SK-N-SH (cell line): ENCODE measurements around the gene PPP2R3B. TPM values are rescaled to one million over a fixed set of nuclear protein-coding genes. Genes with fewer than 3 reads are reported as not detected.

Experiments
- CTCF ChIA-PET: fragments of 300-600, 350-600 bp; formaldehyde crosslinking; extraction: SDS; loops from one replicate; lab custom pipeline; 2021; lab: Yijun Ruan, JAX
- POLR2A ChIA-PET: fragments of 350-600 bp; sonication (Branson Sonifier 250); formaldehyde crosslinking; extraction: SDS; loops from one replicate; lab custom pipeline; 2020; ENCODE audit warnings: antibody characterized with exemption, inconsistent platforms; lab: Yijun Ruan, JAX
- DNase-seq: peaks from one replicate; pipeline ENCODE4 v3.0.0; 2012
- H2AFZ ChIP-seq: fragments of 200-600 bp; sonication (generic); 2 replicates; pipeline ENCODE4 v1.8.1; 2016; ENCODE audit warnings: antibody characterized with exemption, mild to moderate bottlenecking, low read depth
- H3F3A ChIP-seq: fragments of 200-600 bp; sonication (generic); replicated peaks from 2 replicates; pipeline ENCODE3; 2016; ENCODE audit warnings: antibody characterized with exemption, mild to moderate bottlenecking; ENCODE audit not compliant: insufficient read depth
- H3K27ac ChIP-seq, 2 experiments: fragments of 200-500 bp in 1 of 2; fragments of 200-600 bp in 1 of 2; sonication (Bioruptor generic) in 1 of 2; sonication (generic), shearing (Covaris generic) in 1 of 2; 2 replicates each; pipeline versions ENCODE4 v1.5.1 to v1.6.1; 2014 to 2016; ENCODE audit warnings: low read depth in 2 of 2, inconsistent platforms in 1 of 2, low read length in 1 of 2, mild to moderate bottlenecking in 1 of 2, mixed read lengths in 1 of 2
- H3K27me3 ChIP-seq: fragments of 200-600 bp; sonication (generic), shearing (Covaris generic); 2 replicates; pipeline ENCODE4 v1.6.1; 2016; ENCODE audit warnings: mixed run types; ENCODE audit not compliant: insufficient read depth
- H3K36me3 ChIP-seq, 2 experiments: fragments of 200-500 bp in 1 of 2; fragments of 200-600 bp in 1 of 2; sonication (Bioruptor generic) in 1 of 2; sonication (generic) in 1 of 2; replicated peaks in 1 of 2; 2 replicates each; pipeline versions ENCODE3 to v1.5.1; 2014 to 2016; ENCODE audit warnings: low read length in 1 of 2, mild to moderate bottlenecking in 1 of 2; ENCODE audit not compliant: insufficient read depth in 2 of 2, control insufficient read depth in 1 of 2
- H3K4me1 ChIP-seq, 2 experiments: fragments of 200-500 bp in 1 of 2; fragments of 200-600 bp in 1 of 2; sonication (Bioruptor generic) in 1 of 2; sonication (generic), shearing (Covaris generic) in 1 of 2; 2 replicates each; pipeline versions ENCODE4 v1.5.1 to v1.6.1; 2014 to 2016; ENCODE audit warnings: low read depth in 1 of 2, low read length in 1 of 2, mixed run types in 1 of 2; ENCODE audit not compliant: insufficient read depth in 2 of 2, control insufficient read depth in 1 of 2
- H3K4me2 ChIP-seq: fragments of 200-600 bp; sonication (generic), shearing (Covaris generic); 2 replicates; pipeline ENCODE4 v1.6.1; 2017; ENCODE audit warnings: mixed run types
- H3K4me3 ChIP-seq, 2 experiments: fragments of 200-500 bp in 1 of 2; fragments of 200-600 bp in 1 of 2; sonication (Bioruptor generic) in 1 of 2; sonication (generic), shearing (Covaris generic) in 1 of 2; 2 replicates each; pipeline versions ENCODE4 v1.5.1 to v1.8.1; 2014 to 2016; ENCODE audit warnings: low read depth in 2 of 2, inconsistent platforms in 1 of 2, low read length in 1 of 2, mild to moderate bottlenecking in 1 of 2, mixed read lengths in 1 of 2, moderate library complexity in 1 of 2
- H3K79me2 ChIP-seq: fragments of 200-600 bp; sonication (generic); 2 replicates; pipeline ENCODE4 v1.8.1; 2017; ENCODE audit warnings: mild to moderate bottlenecking; ENCODE audit not compliant: insufficient read depth
- H3K9ac ChIP-seq: fragments of 200-600 bp; sonication (generic); 2 replicates; pipeline ENCODE4 v1.6.1; 2017; ENCODE audit warnings: mixed run types
- H3K9me2 ChIP-seq: fragments of 200-600 bp; sonication (generic); 2 replicates; pipeline ENCODE4 v1.6.1; 2017; ENCODE audit warnings: mixed run types
- H3K9me3 ChIP-seq: fragments of 200-600 bp; sonication (generic); 2 replicates; pipeline ENCODE4 v1.6.1; 2017; ENCODE audit warnings: mixed run types, mild to moderate bottlenecking, moderate library complexity
- H4K20me1 ChIP-seq: fragments of 200-600 bp; sonication (generic); 2 replicates; pipeline ENCODE4 v1.6.1; 2017; ENCODE audit warnings: mild to moderate bottlenecking, mixed run types; ENCODE audit not compliant: insufficient read depth
- CHD2 ChIP-seq: fragments of 150-350 bp; IDR thresholded peaks from 2 replicates; pipeline ENCODE4 v1.6.1; 2018; ENCODE audit warnings: low read length; ENCODE audit not compliant: partially characterized antibody
- ELF1 ChIP-seq: IDR thresholded peaks from 2 replicates; pipeline ENCODE4 v1.4.0; 2012
- EP300 ChIP-seq, 2 experiments: IDR thresholded peaks; 2 replicates each; pipeline versions ENCODE4 v1.4.0 to v1.6.1; 2012; ENCODE audit warnings: borderline replicate concordance in 1 of 2, low read depth in 1 of 2, low read length in 1 of 2
- FOSL2 ChIP-seq: IDR thresholded peaks from 2 replicates; pipeline ENCODE4 v1.4.0; 2012; ENCODE audit warnings: low read depth, mild to moderate bottlenecking, moderate library complexity, borderline replicate concordance
- FOXJ3 ChIP-seq: sonication (generic); formaldehyde crosslinking; IDR thresholded peaks from 2 replicates; pipeline ENCODE4 v1.5.1; 2020; ENCODE audit warnings: mild to moderate bottlenecking, missing genetic modification reagents
- GABPA ChIP-seq: IDR thresholded peaks from 2 replicates; pipeline ENCODE4 v1.4.0; 2012; ENCODE audit warnings: low read depth, mild to moderate bottlenecking
- MEF2A ChIP-seq: IDR thresholded peaks from 2 replicates; pipeline ENCODE4 v1.4.0; 2012; ENCODE audit warnings: low read depth, borderline replicate concordance
- NFIC ChIP-seq: IDR thresholded peaks from 2 replicates; pipeline ENCODE4 v1.4.0; 2012; ENCODE audit warnings: borderline replicate concordance
- NRF1 ChIP-seq: IDR thresholded peaks from 2 replicates; pipeline ENCODE4 v1.6.1; 2012; ENCODE audit warnings: low read depth, mild to moderate bottlenecking, low read length
- RAD21 ChIP-seq: IDR thresholded peaks from 2 replicates; pipeline ENCODE4 v1.6.1; 2012; ENCODE audit warnings: mild to moderate bottlenecking, low read length
- SMC3 ChIP-seq: IDR thresholded peaks from 2 replicates; pipeline ENCODE4 v1.6.1; 2012; ENCODE audit warnings: low read depth, low read length, improper control_type of control experiment
- TAF1 ChIP-seq: IDR thresholded peaks from 2 replicates; pipeline ENCODE4 v1.6.1; 2012; ENCODE audit warnings: low read depth, mild to moderate bottlenecking, low read length, moderate library complexity, borderline replicate concordance
- TCF12 ChIP-seq: IDR thresholded peaks from 2 replicates; pipeline ENCODE4 v1.4.0; 2012
- TEAD4 ChIP-seq: IDR thresholded peaks from 2 replicates; pipeline ENCODE4 v1.4.0; 2012; ENCODE audit warnings: mild to moderate bottlenecking, borderline replicate concordance; ENCODE audit not compliant: insufficient read depth
- YY1 ChIP-seq: IDR thresholded peaks from 2 replicates; pipeline ENCODE4 v1.4.0; 2012; ENCODE audit warnings: low read depth, mild to moderate bottlenecking
- ZBTB33 ChIP-seq: IDR thresholded peaks from 2 replicates; pipeline ENCODE4 v1.4.0; 2012; ENCODE audit warnings: low read depth, borderline replicate concordance
- WGBS: methylation state at CpG from one replicate; pipeline ENCODE4 v1.1.6; 2017; ENCODE audit warnings: low lambda C conversion rate; 5-methylcytosine and 5-hydroxymethylcytosine counted together
- polyA plus RNA-seq, 3 experiments: library from polyadenylated mRNA; depleted of rRNA; stranded (reverse); fragments of >200 nt; gene quantifications; 2 replicates each; pipeline ENCODE4 v1.2.3, GENCODE V29; 2012
- TF ChIP-seq, protein P1 (sequence below): fragments of 150-350 bp; IDR thresholded peaks from 2 replicates; pipeline ENCODE4 v1.6.1; 2016; ENCODE audit warnings: mild to moderate bottlenecking, low read depth, low read length
- TF ChIP-seq, protein P2 (sequence below): fragments of 200-600 bp; sonication (generic); IDR thresholded peaks from 2 replicates; pipeline ENCODE4 v1.6.1; 2017; ENCODE audit warnings: antibody characterized with exemption, mild to moderate bottlenecking, moderate library complexity
- TF ChIP-seq, protein P3 (sequence below): IDR thresholded peaks from 2 replicates; pipeline ENCODE4; 2012
- TF ChIP-seq, protein P4 (sequence below): IDR thresholded peaks from 2 replicates; pipeline ENCODE4 v1.4.0; 2012; ENCODE audit warnings: low read depth

The PPP2R3B gene
- polyA plus RNA-seq, 1 of the 3 experiments (the other 2 are of a cell fraction), result 19.4 TPM

- H3K27me3 ChIP-seq, result peaks cover 47% of the 10 kb centered on the region
- CTCF ChIA-PET, result no interaction called here
- H3K9me2 ChIP-seq, result no peaks in the 10 kb centered on the region
- no peaks in the 10 kb centered on the region for H3K4me1 ChIP-seq
- H3K27ac ChIP-seq, result no peak overlapping the region
- POLR2A ChIA-PET, result no interaction called here
- DNase-seq, result no peak
- H3F3A ChIP-seq, result no peaks in the 10 kb centered on the region
- no peaks in the 10 kb centered on the region for H4K20me1 ChIP-seq
- H3K79me2 ChIP-seq, result no peaks in the 10 kb centered on the region
- no peak overlapping the region for H3K9ac ChIP-seq
- H3K9me3 ChIP-seq, result no peaks in the 10 kb centered on the region
- WGBS, result no CpG with 5 or more reads among the region's 20 CpGs
- H2AFZ ChIP-seq, result no peak overlapping the region
- TF ChIP-seq GABPA, result no peak
- TF ChIP-seq TEAD4, result no peak
- no peak for TF ChIP-seq ZBTB33
- TF ChIP-seq CHD2, result no peak
- no peak for TF ChIP-seq FOSL2
- no peak for TF ChIP-seq EP300 (IDR thresholded peaks at IDR 0.05; ENCODE audit: borderline replicate concordance in 1 of 2, low read depth in 1 of 2, low read length in 1 of 2)
- TF ChIP-seq, protein P1, sequence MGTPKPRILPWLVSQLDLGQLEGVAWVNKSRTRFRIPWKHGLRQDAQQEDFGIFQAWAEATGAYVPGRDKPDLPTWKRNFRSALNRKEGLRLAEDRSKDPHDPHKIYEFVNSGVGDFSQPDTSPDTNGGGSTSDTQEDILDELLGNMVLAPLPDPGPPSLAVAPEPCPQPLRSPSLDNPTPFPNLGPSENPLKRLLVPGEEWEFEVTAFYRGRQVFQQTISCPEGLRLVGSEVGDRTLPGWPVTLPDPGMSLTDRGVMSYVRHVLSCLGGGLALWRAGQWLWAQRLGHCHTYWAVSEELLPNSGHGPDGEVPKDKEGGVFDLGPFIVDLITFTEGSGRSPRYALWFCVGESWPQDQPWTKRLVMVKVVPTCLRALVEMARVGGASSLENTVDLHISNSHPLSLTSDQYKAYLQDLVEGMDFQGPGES, result no peak
- TF ChIP-seq, protein P2, sequence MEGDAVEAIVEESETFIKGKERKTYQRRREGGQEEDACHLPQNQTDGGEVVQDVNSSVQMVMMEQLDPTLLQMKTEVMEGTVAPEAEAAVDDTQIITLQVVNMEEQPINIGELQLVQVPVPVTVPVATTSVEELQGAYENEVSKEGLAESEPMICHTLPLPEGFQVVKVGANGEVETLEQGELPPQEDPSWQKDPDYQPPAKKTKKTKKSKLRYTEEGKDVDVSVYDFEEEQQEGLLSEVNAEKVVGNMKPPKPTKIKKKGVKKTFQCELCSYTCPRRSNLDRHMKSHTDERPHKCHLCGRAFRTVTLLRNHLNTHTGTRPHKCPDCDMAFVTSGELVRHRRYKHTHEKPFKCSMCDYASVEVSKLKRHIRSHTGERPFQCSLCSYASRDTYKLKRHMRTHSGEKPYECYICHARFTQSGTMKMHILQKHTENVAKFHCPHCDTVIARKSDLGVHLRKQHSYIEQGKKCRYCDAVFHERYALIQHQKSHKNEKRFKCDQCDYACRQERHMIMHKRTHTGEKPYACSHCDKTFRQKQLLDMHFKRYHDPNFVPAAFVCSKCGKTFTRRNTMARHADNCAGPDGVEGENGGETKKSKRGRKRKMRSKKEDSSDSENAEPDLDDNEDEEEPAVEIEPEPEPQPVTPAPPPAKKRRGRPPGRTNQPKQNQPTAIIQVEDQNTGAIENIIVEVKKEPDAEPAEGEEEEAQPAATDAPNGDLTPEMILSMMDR, result no peak
- no peak for TF ChIP-seq FOXJ3 (CRISPR knock-in tag)
- no peak for TF ChIP-seq RAD21
- TF ChIP-seq SMC3, result no peak
- no peak for TF ChIP-seq TAF1
- TF ChIP-seq ELF1, result no peak
- no peak for TF ChIP-seq MEF2A
- TF ChIP-seq YY1, result no peak
- TF ChIP-seq, protein P3, sequence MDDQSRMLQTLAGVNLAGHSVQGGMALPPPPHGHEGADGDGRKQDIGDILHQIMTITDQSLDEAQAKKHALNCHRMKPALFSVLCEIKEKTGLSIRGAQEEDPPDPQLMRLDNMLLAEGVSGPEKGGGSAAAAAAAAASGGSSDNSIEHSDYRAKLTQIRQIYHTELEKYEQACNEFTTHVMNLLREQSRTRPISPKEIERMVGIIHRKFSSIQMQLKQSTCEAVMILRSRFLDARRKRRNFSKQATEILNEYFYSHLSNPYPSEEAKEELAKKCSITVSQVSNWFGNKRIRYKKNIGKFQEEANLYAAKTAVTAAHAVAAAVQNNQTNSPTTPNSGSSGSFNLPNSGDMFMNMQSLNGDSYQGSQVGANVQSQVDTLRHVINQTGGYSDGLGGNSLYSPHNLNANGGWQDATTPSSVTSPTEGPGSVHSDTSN, result no peak
- TF ChIP-seq NRF1, result no peak
- TF ChIP-seq NFIC, result no peak
- TF ChIP-seq TCF12, result no peak
- TF ChIP-seq, protein P4, sequence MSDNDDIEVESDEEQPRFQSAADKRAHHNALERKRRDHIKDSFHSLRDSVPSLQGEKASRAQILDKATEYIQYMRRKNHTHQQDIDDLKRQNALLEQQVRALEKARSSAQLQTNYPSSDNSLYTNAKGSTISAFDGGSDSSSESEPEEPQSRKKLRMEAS, result no peak
- no peak overlapping the region for H3K4me3 ChIP-seq
- no peak overlapping the region for H3K4me2 ChIP-seq
- H3K36me3 ChIP-seq, result no peaks in the 10 kb centered on the region
These were observed 38.3 kb upstream of the PPP2R3B start for GRCh38 chrX:425056-425455.
